Measurements from ENCODE around the gene SLC25A47.

- TF ChIP-seq CTCF (IDR thresholded peaks at IDR 0.05; ENCODE audit: low read depth, low read length, missing input control): no peak
- TF ChIP-seq EGR1 (IDR thresholded peaks at IDR 0.05; ENCODE audit: low read depth in 2 of 2): no peak
- TF ChIP-seq REST (IDR thresholded peaks at IDR 0.05): no peak
- no peak for TF ChIP-seq TAF1 (conservative IDR thresholded peaks at IDR 0.05)
- TF ChIP-seq HNF4G (IDR thresholded peaks at IDR 0.05): no peak
- TF ChIP-seq GABPA (IDR thresholded peaks at IDR 0.05 in 1 of 2, conservative IDR thresholded peaks at IDR 0.05 in 1 of 2): no peak
- TF ChIP-seq MAX (IDR thresholded peaks at IDR 0.05): no peak
- no peak for TF ChIP-seq RAD21 (IDR thresholded peaks at IDR 0.05)
- TF ChIP-seq ATF3 (IDR thresholded peaks at IDR 0.05): no peak
- no peak for TF ChIP-seq JUND (IDR thresholded peaks at IDR 0.05)
These were observed 35.7 kb upstream of the SLC25A47 start for GRCh38 chr14:100287202-100287997.
